GF-D8 (cell line): ENCODE data around the gene KMO.

Experiments
- DNase-seq: peaks from one replicate; lab custom pipeline; 2025; lab: John Stamatoyannopoulos, UW

KMO gene

DNA sequence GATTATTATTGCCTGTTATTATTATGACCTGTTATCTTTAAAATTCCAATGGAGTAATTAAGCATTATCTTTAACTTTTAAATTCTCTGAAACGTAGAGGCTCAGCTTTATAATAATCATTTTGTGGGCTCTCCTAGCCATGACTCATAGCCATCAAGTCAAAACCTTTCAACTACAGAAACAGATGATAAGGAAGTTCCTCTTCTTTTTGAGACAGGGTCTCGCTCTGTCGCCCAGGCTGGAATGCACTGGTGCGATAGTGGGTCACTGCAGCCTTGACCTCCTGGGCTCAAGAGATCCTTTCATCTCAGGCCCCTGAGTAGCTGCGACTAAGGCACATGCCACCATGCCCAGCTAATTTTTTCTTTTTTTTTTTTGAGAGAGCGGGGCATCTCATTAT lies 64.5 kb downstream of the KMO start:
- DNase-seq = no peak

DNA sequence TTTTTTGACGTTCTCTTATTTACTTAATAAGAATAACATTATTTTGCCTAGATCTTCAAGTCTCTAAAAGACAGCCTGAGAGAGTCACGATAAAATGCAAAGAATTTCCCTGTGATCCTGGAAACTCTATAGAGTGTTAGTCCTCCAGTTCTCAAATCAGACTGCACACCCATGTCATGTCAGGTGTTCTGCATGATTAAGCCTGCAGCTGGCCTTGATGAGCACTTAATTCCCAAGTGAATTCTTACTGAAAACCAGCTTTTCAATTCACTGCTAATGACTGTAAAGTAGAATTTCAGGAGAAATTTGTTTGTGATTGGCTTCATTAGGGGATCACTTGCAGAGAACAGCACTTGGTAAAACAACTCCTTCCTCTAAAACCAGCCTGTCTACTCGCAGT lies 66.1 kb downstream of the KMO start:
- DNase-seq = no peak

DNA sequence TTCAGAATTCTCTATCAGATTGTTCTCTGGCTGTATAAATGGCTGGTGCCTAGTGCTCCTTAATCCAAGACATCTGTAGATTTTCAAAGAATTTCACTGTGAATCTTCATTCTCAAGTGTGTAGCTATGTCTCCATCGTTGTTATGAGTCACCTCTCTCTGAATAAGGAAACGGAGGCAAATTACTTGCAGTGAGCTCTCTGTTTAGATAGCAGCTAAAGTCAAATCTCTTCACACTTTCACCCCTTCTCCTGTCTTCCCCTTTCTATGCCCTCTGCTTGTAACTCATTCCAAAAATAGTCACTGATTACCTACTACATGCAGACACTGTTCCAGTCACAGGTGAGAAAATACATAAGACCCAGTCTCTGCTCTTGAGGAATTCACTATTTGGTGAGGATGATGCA lies 68.3 kb downstream of the KMO start:
- DNase-seq = no peak

DNA sequence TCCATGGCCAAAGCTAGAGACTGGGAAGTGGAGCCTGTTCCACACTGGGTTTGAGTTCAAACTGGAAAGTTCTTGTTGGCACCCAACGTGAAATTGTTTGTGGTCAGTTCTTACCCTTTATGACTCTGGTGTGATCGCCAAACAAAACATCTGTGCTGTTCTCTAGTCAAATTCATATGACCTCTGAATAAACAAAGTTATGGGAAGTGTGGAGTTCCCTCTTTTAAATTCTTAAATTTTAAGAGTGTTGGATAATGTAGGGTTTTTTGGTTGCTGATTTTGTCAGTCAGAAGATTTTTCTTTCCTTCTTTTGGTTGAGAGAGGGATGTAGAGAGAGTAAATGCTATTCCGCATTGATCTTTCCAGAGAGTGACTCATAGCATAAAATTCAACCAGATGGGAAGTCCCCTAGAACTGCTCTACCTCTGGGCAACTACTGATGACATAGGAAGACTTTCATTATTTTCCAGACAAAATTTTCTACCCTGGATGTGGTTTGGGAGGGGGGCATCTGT lies 71.6 kb downstream of the KMO start:
- DNase-seq = no peak

DNA sequence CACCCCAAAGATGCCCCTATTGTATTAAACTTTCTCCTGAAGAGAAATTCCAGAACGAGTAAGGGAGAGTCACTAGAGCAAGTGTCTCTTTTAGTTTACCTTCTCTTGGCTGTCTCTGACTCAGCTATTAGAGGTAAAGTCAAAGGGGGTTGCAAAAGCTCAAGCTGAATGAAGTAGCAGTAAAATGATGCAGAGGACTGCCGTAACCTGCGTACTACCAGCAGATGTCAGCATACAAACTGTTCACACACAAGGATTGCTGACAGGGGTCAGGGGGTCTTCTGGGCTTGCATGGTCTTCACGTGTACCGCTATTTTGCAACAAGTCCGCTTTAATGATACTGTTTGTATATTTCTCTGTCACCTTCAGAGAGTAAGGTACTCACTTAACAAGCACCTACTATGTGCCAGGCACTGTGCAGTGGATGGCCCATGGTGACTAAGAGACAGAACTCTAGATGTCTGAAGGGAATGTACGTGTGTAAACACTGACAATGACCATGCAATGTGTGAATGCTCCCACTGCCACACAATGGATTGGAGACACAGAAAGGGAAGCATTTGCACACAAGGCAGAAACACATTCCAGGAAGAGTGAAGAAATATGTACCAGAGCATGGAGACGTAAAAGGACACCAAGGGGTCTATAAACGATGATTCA lies 73.1 kb downstream of the KMO start:
- DNase-seq = no peak

DNA sequence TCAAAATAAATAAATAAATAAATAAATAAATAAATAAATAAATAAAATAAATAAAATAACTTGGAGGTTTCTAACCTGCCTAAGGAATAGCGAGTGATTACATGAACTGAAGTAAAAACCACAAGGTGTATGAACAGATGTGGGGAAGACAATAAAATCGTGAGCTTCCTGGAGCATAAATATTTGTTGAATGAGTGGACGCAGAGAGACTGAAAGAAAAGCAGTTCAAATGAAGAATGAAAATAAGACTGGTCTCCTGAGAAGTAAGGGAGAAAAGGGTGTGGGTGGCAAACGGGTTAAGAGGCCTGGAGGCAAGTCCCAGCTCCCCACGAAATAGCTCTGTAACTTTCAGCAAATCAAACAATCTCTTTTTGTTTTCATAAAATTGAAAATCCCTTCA lies 74.4 kb downstream of the KMO start:
- DNase-seq = no peak

DNA sequence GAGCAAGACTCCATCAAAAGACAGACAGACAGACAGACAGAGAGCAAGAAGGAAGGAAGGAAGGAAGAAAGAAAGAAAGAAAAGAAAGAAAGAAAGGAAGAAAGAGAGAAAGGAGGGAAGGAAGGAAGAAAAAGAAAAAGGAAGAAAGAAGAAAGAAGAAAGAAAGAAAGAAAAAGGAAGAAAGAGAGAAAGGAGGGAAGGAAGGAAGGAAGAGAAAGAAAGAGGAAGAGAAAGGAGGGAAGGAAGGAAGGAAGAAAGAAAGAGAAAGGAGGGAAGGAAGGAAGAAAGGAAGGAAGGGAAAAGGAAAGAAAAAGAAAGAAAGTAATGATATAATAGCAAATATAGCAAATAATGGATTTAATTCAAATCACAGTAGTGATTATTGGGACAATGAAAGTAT lies 75.3 kb downstream of the KMO start:
- DNase-seq = no peak

DNA sequence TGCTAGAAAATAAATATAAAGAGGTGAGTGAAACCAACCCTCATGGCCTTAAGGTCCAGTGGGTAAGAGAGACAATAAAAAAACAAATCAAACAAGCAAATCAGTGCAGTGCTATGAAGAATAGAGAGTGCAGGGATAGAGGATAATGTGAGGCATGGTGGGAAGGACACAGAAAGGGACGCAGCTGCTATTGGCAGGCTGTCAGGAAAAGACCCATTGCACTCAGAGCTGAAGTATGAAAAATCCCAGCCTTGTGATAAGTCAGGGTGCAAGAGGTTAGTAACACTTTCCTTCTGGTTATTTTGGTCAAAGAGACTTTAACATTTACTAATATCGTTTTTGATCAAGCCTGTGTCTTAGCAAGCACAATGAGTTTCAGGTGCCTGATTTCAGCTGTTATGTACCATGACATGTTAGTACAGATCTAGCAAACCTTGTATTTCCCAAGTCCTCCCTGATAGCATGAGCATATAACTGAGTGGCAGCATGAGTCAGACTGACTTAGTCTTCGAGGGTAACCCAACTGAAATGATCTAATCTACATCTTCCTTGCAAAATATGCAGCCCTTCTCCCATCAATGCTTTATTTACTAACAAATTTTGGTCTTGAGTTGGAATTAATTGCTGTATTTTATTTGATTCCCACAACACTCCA lies 76.3 kb downstream of the KMO start:
- DNase-seq = no peak

DNA sequence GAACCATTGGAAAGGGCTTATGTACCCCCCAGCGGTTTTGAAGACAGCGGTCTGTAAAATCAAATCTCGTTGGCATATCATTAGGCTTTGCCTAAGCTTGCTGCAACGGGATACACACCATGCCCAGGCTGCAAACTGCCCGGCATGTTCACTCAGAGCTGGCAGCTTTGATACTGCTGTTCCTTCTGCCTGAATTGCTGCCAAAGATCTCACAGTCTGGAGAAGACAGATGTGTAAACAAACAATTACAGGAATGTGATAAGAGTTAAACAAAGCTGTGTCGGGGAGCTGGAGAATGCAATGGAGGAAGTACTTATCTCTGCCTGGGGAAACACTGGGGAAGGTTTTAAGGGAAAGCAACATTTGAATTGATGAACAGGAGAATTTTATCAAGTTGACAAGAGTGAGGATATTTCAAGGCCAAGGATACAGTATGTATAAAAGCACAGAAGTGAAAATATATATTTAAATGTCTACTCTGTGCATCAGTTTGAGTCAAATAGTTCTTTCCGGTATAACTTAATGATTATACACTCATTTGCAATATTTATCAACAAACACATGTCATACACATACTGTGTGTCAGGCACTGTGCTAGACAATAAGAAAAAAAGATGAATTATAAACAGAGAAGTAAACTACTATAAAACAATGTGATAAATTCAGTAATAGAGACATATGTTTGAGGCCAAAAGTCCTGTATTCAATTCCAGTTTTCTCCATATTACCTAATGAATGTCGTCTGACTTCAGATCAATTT lies 78.1 kb downstream of the KMO start:
- DNase-seq = no peak

DNA sequence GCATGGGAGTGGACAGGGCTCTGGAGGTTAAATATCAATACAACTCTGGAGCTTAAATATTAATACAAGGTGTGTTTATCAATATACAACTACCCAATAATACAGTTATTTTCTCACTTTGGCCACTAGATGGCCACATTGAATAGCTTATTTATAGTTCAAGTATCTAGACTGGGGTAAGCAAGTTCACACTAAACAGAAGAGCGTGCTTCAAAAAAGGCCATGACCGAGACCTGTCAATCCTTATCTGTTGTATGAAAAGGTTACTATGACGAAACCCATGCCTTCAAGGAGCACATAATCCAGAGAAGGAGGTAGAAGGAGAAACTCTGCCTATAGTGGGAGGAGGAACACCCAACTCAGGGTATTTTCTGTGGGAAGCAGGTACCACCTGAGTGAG lies 78.9 kb downstream of the KMO start:
- DNase-seq = peak; percentile 30

DNA sequence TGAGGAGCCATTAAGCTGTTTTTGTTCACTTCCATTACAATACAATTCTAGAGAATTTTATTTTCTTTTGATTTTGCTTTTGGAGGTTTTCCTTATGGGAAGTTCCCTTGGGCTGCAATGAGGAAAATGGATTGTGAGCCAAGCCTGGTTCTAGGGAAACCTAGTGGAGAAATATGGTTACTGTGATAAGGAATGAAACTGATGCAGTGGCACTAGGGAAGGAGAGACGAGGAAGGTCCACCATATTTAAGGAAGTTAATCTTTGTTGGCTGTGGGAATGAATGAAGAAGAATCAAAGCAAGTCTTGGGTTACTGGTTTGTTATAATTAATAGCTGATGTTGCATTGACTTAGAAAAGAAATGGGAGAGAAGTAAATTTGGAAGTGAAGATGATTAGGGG lies 79.6 kb downstream of the KMO start:
- no peak for DNase-seq

DNA sequence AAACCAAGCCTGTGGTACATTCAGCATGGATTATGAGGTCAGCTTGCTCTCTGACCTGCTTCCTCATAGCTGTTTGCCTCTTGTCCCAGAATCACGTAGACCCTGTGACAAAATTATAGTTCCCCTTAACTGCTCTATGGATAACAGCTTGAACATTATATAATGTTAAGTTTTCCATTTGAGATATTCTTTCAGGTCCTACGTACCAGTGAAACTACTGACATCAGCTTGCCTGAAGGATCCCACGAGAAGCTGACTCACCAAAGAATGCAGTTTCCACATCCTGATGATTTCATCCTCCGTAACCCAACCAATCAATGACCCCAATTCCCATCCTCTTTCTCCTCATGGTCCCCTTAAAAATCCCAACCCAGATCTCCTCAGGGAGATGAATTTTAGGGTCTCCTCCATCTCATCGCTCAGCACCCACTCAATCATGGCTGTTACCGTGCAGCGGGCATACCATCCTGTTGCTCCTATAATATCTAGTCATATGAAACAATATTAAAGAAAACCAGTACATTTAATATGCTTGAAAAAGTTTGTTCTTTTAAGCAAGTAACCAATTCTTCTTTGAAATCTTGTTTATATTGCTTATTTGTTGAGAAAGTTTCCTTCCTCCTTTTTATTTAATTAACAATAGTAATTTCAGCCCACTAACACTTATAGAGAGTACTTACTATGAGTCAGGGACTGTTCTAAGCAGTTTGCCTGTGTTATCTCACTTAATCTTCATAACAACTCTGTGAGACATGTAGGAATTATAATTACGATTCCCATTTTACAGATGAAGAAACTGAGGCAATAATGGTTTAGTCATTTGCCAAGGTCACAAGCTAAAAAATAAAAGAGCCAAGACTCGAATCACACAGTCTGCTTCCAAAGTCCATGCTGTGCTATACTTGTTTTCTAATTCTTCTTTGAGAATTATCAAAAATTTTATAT lies 80.6 kb downstream of the KMO start:
- DNase-seq = no peak

DNA sequence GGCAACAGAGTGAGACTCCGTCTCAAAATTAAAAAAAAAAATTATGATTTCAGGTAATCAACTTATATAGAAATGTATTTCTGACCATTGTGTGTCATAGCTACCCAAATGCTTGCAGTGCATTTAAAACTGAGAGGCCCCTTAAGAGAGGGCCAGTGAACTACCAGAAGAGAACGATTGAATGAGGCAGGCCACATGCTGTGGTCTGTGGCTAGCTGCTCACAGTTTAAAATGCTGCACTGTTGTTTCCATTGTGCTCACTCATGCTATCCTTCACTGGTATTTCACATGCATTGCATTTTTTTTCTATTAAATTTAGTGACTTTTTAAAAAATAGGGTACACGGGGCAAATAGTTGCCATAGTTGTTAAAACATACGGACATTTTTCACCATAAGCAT lies 82.0 kb downstream of the KMO start:
- DNase-seq = no peak

DNA sequence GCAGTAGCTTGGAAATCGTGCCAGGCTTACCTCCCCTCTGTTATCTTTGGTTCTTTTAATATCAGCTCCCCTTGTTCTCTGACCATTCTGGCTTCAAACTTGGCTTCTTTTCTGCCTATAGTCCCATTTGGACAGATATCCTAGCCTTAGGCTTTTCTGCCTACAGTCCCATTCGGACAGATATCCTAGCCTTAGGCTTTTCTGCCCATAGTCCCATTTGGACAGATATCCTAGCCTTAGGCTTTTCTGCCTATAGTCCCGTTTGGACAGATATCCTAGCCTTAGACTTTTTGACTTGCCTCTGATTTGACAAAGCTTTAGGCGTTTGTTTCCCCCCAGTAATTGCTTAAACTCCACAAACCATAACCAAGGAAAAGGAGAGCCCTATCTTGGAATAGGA lies 82.4 kb downstream of the KMO start:
- no peak for DNase-seq

DNA sequence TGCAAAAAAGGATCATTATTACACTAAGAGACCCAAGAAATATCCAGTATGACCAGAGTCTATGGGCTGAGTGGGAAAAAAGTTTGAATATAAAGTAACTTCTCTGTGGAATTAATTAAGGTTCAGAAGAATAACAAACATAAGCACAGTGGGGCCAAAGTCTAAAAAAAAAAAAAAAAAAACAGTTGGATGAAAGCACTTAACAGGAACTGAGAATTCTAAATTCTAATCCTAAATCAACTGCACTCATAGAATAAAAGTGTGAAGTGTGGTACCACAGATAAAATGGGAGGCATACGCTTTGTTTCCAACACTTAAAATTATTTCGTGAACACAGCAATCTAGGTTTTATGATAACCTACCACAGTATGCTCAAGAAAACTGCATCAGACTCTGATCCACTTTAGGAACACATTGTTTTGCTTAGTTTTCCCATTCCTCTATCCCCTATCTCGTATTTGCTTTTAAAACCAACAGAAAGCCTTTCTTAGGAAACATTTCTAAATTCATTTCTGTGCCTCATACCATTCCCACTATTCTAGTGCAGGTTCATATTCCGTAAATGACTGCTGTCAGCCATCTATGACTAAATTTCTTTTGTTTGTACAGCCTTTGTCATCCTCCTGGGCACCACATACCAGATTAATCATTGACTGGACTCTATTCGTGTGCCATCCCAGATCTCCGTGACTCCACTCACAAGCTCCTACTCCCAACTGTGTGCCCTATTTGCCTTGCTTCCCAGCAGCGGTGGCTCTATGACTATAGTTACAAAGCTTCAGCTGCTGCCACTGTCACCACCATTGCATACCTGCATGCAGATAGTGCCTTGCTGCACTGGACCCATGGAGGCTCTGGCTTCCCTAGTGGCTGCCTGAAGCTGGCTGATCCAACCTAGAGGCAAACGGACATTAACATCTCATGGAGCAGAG lies 83.1 kb downstream of the KMO start:
- no peak for DNase-seq

DNA sequence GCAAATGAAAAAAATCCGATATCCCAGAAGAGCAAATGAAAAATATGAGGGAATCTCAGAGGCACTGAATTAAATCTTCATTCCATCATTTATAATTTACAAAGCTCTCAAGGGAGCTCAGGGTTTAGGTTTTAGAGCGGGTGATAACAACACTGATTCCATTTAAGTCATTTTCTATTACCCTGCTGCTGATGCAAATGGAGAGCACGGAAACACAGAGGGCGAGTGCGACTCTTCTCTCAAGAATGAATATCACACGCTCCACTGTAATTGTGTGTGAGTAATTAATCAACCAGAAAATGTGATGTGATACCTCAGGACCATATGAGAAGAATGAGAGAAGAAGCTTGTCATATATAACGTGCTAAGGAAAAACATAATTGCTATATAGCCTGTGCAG lies 85.2 kb downstream of the KMO start:
- DNase-seq = no peak

DNA sequence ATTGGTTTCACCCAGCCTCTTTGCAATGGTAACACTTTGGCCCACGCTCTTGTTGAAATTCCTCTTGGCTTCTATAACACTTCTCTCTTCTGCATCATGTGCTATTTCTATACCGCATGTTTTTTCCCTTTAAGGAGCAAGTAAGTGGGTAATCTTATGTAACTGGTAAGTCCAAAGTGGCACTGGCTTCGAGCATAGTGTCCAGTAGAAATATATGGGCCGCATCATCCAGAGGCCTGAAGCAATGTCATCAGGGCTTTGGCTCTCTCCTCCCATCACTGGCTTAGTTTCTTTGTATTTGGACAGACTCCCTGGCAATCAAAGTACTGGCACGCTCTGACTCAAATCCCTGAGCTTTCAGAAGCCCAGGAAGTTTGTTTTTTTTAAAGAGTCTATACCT lies 90.5 kb downstream of the KMO start:
- DNase-seq = no peak

DNA sequence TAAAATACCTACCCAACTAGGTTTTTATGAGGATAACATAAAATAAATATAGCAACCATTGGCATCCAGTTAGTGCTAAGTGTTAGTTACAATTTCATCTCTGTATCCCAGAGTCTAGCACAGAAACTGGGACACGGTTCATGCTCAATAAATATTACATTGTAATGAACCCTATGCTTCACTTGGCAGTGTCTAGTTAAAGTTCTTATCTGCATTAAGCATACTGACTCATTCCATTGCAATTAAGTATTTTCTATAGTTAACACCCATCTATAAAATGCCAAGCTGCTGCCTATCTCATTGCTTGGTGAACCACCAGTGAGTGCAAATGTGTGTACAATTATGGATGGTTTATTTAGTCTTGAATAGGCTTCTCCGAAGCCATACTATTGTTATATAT lies 92.8 kb downstream of the KMO start:
- DNase-seq = no peak

DNA sequence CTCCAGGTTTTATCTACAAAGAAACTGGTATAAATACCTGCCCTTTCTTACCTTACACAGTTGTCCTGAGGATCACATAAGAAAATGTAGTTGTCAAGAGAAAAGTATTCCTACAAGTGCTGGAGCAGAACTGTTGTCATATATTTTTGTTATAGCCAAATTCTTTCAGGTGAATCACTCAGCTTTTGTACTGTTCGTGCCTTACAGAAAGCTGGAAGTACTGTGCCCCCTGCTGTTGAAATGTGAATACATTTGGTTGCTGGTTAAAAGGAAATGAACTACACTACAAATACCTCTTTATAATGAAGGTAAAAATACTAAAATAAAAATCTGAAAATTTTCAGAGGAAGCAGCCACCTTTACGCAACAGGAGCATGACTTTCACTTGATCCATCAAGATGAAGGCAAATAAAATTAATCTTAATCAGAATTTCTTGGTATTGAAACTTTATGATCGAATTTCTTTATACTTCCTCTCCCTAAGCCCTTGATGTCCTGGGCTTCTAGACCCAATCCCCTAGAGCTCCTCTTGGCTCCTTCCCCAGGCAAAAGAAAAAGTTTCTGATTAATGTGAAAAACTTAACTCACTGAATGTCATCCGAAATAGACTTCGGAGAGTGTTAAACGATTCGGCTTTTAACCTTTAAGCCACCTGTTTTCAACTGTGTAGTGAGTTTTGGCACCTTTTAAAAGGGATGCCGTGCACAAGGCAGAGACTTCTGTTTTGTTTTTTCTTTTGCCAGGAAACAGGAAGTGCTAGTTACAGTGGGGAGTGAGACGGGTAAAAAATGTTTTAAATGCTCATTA lies 95.5 kb downstream of the KMO start:
- no peak for DNase-seq

DNA sequence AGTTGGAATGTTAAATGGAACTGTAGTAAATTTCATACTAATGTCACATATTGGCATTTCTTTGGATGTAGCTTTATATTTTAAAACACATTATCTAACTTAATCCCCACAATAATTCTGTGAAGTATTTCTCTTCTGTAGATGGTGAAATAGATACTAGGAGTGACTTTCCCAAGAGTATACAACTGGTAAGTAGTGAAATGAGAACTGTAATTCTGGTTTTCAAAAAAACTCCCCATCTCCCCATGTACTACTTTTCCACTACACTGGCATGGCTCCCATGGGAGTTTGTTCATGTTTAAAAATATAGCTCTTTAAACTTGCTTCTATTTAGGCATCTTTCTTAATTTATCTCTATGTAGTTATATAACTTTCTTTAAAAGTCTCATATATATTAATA lies 97.8 kb downstream of the KMO start:
- DNase-seq = no peak
